Measurements from ENCODE around the gene GALNS.

The GALNS gene

DNA sequence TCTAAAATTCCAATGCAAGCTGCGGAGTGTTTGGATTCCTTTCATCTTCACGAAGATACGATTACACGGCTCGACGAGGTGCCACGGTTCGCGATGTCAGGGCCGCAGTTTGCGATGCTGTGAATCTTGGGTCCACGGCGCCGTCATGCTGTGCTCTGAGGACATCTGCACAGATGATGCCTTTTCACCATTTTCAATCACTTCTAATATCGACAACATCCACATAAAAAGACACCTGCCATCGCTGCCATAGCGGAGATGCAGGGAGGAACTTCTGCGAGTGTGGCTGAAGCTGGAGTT lies 38.2 kb downstream of the GALNS start:
- no peaks in the 10 kb centered on the region for H3K36me3 ChIP-seq (ENCODE audit: insufficient read depth, low read length)
- H3K9me3 ChIP-seq (ENCODE audit: low read depth, low read length) = no peaks in the 10 kb centered on the region
- no peak for DNase-seq (ENCODE audit: low read depth, low spot score)
- no peak overlapping the region for H3K4me3 ChIP-seq
- TF ChIP-seq POLR2AphosphoS5 (IDR thresholded peaks at IDR 0.05; ENCODE audit: borderline replicate concordance, low read depth, low read length) (no peak), EZH2 (IDR thresholded peaks at IDR 0.05) (no peak), FOXP2 (optimal IDR thresholded peaks at IDR 0.05; ENCODE audit: control extremely low read depth, extremely low read length, insufficient read depth) (no peak)
- H3K27ac ChIP-seq = no peak overlapping the region
- no peak overlapping the region for H3K9ac ChIP-seq (ENCODE audit: insufficient read length)

DNA sequence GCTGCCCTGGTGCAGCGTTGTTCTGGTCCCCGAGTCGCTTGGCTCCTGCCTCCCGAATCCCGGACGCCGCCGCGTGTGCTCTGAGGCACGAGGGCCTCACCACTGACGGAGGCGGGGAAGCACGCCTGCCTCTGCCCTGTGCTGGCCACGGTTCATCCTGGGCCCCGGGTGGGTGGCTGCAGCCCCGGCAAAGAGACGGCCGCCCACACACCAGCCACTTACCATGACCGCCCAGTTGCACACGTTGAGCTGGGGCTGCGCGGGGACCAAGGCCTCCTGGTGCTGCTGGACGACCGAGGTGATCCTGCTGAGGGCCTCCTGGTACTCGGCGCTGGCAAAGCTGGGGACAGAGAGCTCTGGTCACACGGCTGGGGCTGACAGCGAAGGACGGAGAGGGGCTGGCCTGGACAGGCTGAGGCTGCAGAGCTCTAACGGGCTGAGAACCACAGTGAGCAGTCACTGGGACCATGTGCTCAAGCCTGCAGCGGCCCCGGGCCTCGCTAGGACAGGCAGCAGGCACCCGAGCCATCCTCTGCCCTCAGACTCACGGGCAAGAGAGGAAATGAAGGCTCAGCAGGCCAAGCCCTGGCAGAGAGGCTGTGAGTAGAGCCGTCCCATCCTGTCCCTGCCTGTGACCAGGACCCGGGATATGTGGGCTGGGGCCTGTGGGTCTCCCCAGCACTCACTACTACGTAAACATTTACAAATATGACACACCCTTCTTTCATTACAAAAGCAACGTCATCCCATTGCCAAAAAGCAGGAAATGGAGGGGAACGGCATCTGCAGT lies 38.8 kb downstream of the GALNS start:
- no peaks in the 10 kb centered on the region for H3K9me3 ChIP-seq (ENCODE audit: low read depth, low read length)
- DNase-seq (ENCODE audit: low read depth, low spot score) = no peak
- TF ChIP-seq EZH2 (IDR thresholded peaks at IDR 0.05) (no peak), POLR2AphosphoS5 (IDR thresholded peaks at IDR 0.05; ENCODE audit: borderline replicate concordance, low read depth, low read length) (no peak), FOXP2 (optimal IDR thresholded peaks at IDR 0.05; ENCODE audit: control extremely low read depth, extremely low read length, insufficient read depth) (no peak)
- H3K4me3 ChIP-seq = no peak overlapping the region
- no peak overlapping the region for H3K9ac ChIP-seq (ENCODE audit: insufficient read length)
- H3K27ac ChIP-seq = no peak overlapping the region
- no peaks in the 10 kb centered on the region for H3K36me3 ChIP-seq (ENCODE audit: insufficient read depth, low read length)

DNA sequence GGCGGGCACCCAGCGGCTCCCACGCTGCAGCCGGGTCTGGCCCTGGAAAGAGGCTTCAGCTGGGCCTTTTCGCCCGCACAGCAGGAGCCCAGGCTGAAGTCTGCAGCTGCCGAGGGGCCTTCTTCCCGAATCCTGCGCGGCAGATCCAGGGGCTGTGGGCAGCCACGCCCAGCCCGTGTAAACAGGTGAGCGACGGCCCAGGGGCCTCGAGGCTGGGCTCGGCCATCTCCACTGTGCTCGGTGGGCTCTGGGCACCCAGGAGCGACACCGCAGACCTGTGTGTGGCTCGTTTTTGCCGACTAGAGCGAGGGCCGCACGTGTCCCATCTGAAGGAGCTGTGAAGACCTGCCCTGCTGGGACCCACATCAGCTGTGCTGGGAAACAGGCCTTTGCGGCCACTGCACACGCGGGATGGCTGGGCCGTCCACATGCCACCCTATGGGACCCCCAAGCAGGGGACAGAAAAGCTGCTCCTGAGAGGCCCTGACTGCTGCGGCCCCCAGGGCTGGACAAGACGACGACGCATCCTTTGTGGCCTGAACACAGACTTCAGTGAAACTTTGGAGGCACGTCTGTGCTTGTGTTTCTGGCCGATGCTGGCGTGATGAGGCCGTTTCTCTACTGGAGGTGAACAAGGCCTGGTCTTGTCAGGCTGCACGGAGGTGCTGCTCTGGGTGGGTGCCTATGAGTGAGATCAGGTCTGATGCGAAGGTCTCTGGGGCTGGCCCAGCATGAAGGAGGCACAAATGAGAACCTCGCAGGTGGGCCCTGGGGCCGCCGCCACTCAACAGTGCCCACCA lies 39.8 kb downstream of the GALNS start:
- H3K27ac ChIP-seq = no peak overlapping the region
- no peak for DNase-seq (ENCODE audit: low read depth, low spot score)
- H3K36me3 ChIP-seq (ENCODE audit: insufficient read depth, low read length) = no peaks in the 10 kb centered on the region
- TF ChIP-seq EZH2 (IDR thresholded peaks at IDR 0.05) = no peak
- no peak overlapping the region for H3K9ac ChIP-seq (ENCODE audit: insufficient read length)
- no peak overlapping the region for H3K4me3 ChIP-seq
- H3K9me3 ChIP-seq (ENCODE audit: low read depth, low read length) = no peaks in the 10 kb centered on the region

DNA sequence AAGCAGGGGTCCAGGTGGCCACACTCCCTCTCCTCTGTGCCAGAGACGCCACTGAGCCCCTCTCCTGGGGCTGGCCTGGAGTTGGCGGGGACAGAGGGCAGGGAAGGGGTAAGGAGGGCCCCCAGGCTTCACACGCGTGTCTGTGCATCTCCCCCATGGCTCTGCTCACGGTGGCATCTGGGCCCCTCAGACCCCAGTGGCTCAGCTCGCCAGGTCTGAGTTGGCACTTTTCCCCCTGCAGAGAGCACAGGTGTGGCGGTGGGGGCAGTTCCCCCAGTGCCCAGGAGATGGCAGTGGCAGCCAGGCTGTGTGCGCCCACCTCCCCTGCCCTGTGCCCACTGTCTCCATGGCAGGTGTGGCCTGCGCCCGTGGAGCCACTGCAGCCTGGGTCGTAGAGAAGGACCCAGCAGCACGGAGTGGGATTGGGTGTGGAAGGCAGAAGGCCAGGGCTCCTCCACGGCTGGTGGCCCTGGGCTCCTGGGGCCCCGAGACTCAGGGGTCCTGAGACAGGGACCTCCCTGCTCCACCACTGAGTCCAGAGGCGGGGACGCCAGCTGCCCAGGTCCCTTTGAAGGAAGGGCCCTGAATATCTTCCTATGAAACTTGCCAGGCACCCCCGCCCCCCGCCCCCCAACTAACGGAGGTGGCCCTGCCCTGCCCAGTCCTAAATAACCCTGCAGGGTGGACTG lies 40.7 kb downstream of the GALNS start:
- Histone ChIP-seq H3K4me3 (no peak overlapping the region), H3K27ac (no peak overlapping the region), H3K36me3 (ENCODE audit: insufficient read depth, low read length) (no peaks in the 10 kb centered on the region), H3K9ac (ENCODE audit: insufficient read length) (no peak overlapping the region), H3K9me3 (ENCODE audit: low read depth, low read length) (no peaks in the 10 kb centered on the region)
- no peak for TF ChIP-seq FOXP2 (optimal IDR thresholded peaks at IDR 0.05; ENCODE audit: control extremely low read depth, extremely low read length, insufficient read depth)
- no peak for TF ChIP-seq EZH2 (IDR thresholded peaks at IDR 0.05)
- no peak for TF ChIP-seq POLR2AphosphoS5 (IDR thresholded peaks at IDR 0.05; ENCODE audit: borderline replicate concordance, low read depth, low read length)
- no peak for DNase-seq (ENCODE audit: low read depth, low spot score)

DNA sequence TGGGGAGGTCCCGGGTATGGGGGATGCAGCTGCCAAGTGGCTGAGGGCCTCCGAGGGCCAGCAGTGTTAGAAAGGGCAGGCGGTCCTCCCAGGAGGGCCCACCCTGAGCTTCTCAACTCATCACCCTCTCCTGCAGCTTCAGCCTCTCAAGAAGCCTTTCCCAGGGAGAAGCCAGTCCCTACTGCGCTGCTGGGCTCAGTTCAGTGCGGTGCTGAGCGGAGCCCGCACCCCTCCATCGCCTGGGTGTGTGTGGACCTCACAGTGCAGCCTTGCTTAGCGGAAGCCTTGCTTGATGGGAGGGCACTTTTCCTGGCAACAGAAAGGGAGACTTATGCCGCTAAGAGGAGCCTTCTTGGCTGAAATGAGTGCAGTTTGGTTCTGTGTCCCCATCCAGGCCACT lies 41.5 kb downstream of the GALNS start:
- Histone ChIP-seq H3K9me3 (ENCODE audit: low read depth, low read length) (no peaks in the 10 kb centered on the region), H3K27ac (no peak overlapping the region), H3K4me3 (no peak overlapping the region), H3K36me3 (ENCODE audit: insufficient read depth, low read length) (no peaks in the 10 kb centered on the region), H3K9ac (ENCODE audit: insufficient read length) (no peak overlapping the region)
- no peak for TF ChIP-seq EZH2 (IDR thresholded peaks at IDR 0.05)
- no peak for TF ChIP-seq FOXP2 (optimal IDR thresholded peaks at IDR 0.05; ENCODE audit: control extremely low read depth, extremely low read length, insufficient read depth)
- no peak for TF ChIP-seq POLR2AphosphoS5 (IDR thresholded peaks at IDR 0.05; ENCODE audit: borderline replicate concordance, low read depth, low read length)
- no peak for DNase-seq (ENCODE audit: low read depth, low spot score)

DNA sequence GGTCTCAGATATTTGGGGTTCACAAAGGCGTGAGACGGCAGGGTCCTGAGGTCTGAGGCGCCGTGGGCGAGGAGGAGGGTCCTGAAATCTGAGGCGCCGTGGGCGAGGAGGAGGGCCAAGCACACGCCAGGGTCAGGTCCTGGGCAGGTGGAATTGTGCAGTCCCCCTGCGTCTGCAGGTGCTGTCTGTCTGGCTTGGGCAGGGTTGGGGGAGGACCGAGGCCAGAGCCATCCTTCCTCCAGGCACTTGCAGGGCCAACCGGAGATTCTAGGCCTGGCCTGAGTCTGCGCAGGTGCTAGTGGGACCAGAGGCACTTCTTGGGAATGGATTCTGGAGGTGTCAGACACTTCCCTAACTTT lies 42.6 kb downstream of the GALNS start:
- Histone ChIP-seq H3K9ac (ENCODE audit: insufficient read length) (no peak overlapping the region), H3K36me3 (ENCODE audit: insufficient read depth, low read length) (no peaks in the 10 kb centered on the region), H3K27ac (no peak overlapping the region), H3K9me3 (ENCODE audit: low read depth, low read length) (no peaks in the 10 kb centered on the region), H3K4me3 (no peak overlapping the region)
- DNase-seq (ENCODE audit: low read depth, low spot score) = no peak
- TF ChIP-seq FOXP2 (optimal IDR thresholded peaks at IDR 0.05; ENCODE audit: control extremely low read depth, extremely low read length, insufficient read depth) (no peak), EZH2 (IDR thresholded peaks at IDR 0.05) (no peak), POLR2AphosphoS5 (IDR thresholded peaks at IDR 0.05; ENCODE audit: borderline replicate concordance, low read depth, low read length) (no peak)

DNA sequence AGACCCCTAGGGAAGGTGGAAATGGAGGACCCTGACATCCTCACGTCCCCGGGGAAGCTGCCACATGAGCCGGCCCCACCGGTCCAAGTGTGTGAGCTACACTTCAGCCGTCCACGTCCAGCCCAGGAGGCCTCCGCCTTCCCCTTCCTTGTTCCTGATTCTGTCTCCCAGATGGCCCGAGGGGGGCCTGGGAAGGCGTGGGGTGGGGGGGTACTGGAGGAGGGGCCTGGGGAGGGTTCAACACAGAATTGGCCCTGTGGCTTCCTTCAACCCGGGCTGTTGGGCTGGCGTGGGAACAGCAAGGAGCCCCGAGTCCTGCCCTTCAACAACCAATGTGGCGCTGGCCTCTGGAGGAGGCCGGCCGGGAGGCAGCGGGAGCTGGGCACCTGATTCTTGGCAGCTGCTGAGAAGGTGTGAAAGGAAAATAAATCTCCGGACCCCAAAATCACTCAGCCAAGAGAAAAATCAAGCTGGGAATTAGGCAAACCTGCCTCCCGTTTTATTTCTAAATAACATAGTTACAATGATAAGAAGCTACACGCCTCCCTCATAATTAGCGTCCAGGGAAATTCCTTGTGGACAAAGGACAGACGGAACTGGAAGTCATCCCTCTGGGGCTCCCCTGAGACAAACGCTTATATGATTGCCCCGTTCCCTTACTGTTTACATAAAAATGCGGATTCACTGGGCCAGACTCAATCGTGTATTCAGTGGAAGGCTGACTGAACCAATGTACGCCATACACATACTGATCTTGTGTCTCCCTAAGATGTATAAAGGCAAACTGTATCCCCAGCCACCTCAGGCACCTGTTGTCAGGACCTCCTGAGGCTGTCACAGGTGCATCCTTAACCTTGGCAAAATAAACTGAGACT lies 43.2 kb downstream of the GALNS start:
- Histone ChIP-seq H3K9me3 (ENCODE audit: low read depth, low read length) (no peaks in the 10 kb centered on the region), H3K9ac (ENCODE audit: insufficient read length) (no peak overlapping the region), H3K27ac (no peak overlapping the region), H3K36me3 (ENCODE audit: insufficient read depth, low read length) (no peaks in the 10 kb centered on the region; the same call in 1 of the 2 replicates), H3K4me3 (no peak overlapping the region)
- no peak for DNase-seq (ENCODE audit: low read depth, low spot score)
- no peak for TF ChIP-seq EZH2 (IDR thresholded peaks at IDR 0.05)
- peak; percentile 26; the same call in 1 of the 2 replicates for TF ChIP-seq POLR2AphosphoS5 (IDR thresholded peaks at IDR 0.05; ENCODE audit: borderline replicate concordance, low read depth, low read length)
- no peak for TF ChIP-seq FOXP2 (optimal IDR thresholded peaks at IDR 0.05; ENCODE audit: control extremely low read depth, extremely low read length, insufficient read depth)

All from SK-N-MC (cell line).